GM18505 (cell line): ENCODE data around the gene C12orf60.

Source experiments
- ATAC-seq: cut with Tn5 transposase; IDR thresholded peaks from one replicate; pipeline ENCODE4 v1.9.1; 2021; ENCODE audit not compliant: unreplicated experiment
- POLR2A ChIP-seq: IDR thresholded peaks from 4 replicates; pipeline ENCODE4 v1.6.1; 2011; ENCODE audit warnings: borderline replicate concordance; ENCODE audit not compliant: insufficient read depth, insufficient read length; ENCODE audit errors: extremely low read depth

C12orf60 gene

DNA sequence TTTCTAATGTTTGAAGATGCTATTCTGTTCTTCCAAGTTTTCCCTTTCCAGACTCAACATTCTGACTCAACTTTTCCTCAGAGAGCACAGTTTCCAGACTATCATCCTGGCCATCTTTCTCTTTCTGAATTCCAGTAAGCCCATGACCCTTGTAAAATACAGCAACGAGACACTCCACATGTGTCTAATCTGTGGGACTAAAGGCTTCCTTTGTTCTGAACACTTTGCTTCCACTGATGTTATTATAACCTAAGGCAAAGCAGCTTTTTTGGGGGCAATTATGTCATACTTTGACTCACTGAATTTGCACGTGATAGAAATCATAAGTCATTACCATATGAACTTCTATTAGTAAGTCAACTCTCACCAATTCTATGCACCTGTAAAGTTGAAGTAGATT, 46.2 kb downstream of the C12orf60 start:
- ATAC-seq: no peak
- no peak for TF ChIP-seq POLR2A

DNA sequence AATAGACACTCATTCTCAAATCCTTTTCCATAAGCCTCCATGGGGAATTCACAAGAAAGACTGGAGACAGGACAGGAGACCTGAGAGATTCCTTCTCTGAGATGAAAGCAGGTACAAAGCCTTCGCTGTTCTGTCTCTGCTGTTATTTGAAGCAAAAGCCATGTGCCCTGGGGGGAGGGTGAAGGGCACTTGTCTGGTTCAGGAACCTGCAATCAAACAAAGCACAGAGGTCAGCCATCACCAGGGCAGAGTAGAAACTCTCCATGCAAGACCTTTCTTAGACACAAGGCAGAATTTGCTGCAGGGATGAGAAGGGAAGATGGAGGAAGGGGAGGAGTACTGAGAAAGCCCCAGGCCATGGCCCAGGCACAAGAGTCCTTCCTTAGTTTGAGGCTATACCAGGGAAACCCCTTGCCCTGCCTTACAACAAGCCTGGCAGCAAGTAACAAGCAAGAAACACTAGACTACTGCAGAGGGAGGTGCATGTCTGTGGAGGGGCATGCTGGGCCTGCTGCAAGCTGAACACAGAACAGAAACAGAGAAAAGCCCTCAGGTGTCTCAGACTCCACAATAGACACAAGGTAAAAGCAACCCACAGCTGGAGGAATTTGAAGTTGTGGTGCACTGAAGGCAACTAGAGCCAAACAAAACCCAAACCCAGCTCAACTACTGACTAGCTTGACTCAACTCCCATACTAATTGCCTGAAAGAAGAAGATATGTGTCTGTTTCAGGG, 47.6 kb downstream of the C12orf60 start:
- no peak for TF ChIP-seq POLR2A
- ATAC-seq: peak; percentile 58

DNA sequence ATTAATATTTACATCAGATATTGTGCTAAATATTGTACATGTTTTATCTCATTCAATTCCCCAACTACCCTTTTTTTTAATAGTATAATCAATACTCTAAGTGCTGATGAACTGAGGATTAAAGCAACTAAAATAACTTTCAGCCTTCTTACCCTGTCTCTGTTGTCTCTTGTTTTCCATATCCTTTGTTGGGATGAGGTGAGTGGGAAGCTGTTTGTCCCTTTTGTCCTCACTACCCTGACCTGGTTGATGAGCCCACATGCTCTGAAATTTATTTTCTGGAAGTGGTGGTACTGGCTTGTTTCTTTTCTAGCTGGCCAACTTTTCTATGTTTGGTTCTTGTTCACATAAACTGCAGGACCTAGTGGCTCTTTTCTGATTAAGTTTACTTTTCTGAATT, 49.4 kb downstream of the C12orf60 start:
- no peak for ATAC-seq
- no peak for TF ChIP-seq POLR2A

DNA sequence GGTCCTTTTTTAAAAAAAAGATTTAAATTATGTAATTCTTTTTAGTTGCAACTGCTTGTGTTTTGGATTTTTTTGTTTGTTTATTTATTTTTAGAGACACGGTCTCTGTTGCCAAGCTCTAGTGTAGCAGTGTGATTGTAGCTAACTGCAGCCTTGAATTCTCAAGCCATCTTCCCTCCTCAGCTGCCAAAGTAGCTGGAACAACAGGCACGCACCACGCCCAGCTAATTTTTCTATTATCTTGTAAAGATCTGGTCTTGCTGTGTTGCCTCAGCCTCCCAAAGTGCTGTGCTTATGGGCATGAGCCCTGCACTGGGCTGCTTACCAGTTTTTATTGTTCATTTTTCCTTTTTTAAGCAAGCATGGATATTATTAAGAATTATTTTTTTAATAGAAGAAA, 50.5 kb downstream of the C12orf60 start:
- no peak for ATAC-seq
- no peak for TF ChIP-seq POLR2A

DNA sequence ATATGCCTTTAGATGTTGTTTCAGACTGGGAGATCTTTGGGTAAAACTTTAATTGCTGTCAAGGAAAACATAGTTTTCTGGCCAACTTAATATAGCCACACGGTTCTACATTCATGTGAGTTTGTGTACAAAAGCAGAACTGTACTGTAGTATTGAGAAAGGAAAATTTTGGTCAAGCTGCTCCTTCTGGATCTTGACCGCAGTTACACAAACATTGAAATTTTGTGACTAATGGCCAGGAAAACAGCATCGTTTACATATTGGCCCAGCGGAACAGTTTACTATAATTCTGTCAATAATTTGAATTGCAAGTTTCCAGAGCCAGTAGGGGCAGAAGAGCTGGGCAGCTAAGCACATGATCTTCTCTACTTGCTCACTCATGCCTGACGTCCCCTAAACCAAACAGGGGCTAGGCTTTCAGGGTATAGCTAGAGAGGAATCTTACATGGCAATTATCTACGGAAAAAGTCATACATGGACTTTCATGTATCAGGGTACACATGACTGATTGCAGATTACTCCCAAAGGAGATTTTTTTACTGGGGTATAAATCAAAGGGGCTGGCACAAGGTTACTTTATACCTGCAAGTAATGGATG, 51.2 kb downstream of the C12orf60 start:
- no peak for ATAC-seq

DNA sequence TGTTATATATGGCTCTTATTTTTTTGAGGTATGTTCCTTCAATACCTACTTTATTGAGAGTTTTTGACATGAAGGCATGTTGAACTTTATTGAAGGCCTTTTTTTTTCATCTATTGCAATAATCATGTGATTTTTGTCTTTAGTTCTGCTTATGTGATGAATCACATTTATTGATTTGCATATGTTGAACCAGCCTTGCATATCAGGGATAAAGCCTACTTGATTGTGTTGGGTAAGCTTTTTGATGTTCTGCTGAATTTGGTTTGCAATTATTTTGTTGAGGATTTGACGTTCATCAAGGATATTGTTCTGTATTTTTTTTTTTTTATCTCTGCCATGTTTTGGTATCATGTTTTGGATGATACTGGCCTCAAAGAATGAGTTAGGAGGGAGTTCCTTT, 55.0 kb downstream of the C12orf60 start:
- no peak for TF ChIP-seq POLR2A
- ATAC-seq: no peak

More for the DNA sequence above, 51.2 kb downstream of the C12orf60 start:
- TF ChIP-seq POLR2A: no peak

DNA sequence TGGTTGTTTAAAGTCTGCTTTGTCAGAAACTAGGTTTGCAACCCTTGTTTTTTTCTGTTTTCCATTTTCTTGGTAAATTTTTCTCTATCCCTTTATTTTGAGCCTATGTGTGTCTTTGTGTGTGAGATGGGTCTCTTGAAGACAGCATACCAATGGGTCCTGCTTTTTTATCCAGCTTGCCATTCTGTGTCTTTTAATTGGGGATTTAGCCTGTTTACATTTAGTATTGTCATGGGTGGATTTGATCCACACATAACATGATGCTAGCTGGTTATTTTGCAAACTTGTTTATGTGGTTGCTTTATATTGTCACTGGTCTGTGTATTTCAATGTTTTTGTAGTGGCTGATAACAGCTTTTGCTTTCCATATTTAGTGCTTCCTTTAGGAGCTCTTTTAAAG, 57.0 kb downstream of the C12orf60 start:
- ATAC-seq: no peak

DNA sequence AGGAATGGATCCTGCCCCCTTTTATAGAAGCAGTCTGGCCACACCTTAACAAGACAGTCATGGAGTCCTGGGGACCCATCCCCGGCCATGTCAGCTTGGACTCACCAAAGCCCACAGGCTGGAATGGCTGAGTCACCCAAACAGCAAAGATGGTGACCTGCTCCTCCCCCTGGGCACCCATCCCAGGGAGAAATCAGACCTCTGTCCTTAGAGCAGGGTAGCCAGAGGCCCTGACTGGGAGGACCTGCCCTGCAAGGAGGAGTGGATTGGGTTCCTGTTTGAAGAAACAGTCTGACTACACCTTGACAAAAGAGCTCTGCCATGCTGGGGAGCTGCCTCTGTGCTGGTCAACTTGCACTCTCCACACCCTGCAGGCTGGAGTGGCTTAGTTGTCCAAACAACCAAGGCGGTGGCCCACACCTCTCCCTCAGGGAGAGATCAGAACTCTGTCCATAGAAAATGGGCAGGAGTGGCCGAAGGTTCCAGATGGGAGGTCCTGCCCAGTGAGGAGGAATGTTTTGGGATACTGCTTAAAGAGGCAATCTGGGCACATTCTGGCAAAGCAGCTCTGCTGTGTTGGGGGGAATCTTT, 65.5 kb downstream of the C12orf60 start:
- no peak for TF ChIP-seq POLR2A
- no peak for ATAC-seq

More for the DNA sequence above, 57.0 kb downstream of the C12orf60 start:
- TF ChIP-seq POLR2A: no peak

DNA sequence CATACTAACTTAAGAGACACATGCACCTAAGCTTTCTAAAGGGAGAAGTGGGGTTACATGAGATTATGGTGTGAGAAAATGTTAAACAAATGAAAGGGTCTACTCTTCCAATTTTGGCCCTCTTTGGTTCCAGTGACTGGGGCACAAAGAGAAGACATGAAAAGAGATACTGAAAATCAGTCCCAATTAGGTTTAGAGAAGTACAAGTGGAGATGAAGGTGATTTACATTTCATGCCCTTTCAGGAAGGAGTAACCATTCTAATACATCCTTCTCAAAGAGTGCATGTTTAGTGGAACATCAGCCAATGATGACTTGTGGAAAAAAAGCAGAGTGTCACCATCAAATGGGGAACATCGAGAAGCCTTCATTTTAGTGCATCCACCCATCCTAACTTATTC, 67.8 kb downstream of the C12orf60 start:
- ATAC-seq: no peak
- TF ChIP-seq POLR2A: no peak

DNA sequence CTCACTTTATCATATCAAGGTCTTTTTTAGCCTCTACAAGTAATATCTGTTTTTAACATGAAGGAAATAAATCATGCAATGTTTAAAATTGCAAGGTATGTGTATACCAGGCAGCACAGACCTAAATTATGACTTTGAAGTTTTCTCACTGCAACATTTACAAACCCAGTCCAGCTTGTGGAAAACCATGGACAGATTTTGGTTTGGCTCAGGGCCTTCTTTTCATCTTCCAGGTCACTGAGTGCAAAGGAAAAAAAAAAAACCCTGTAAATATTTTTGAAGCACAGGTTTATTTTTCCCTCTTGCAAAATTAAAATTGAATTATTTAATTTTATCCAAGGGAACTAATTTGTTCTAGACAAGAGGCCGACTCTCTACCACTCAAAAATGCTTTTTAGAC, 68.4 kb downstream of the C12orf60 start:
- ATAC-seq: no peak
- TF ChIP-seq POLR2A: no peak

DNA sequence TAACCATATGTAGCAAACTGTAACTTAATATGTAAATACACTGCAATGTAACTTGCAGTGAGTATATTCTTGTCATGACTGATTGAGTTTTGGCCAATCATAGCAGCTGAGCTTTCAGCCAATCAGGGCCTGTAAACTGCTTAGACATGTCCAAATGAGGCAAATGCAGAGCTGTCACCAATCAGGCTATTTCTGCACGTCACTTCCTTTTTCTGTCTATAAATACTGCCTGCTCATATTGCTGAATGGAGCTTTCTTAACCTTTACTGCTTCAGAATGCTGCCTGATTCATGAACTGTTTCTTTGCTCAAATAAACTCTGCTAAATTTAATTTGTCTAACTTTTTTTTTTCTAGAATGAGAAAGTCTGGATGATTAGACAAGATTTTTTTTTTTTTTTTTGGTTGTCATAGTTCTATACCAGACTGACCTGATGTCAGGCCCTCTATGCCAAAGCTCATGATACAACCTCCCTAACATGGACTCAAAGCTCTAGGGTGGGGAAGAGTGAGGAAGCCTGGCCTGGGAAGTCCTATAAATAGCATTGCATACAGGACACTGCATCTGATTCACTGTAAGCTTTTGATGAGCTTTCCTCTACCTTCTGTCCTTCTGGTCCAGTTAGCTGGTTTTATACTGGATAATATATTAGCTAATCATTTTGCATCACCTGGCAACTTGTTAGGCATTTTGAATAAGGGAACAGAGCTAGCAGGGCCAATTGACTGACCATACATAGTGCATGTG, 70.1 kb downstream of the C12orf60 start:
- ATAC-seq: no peak

More for the DNA sequence above, 70.1 kb downstream of the C12orf60 start:
- TF ChIP-seq POLR2A: no peak
